ENCODE results near the gene DRD4. TPM values are rescaled to one million over a fixed set of nuclear protein-coding genes. Genes with fewer than 3 reads are reported as not detected.

DRD4 gene
- total RNA-seq, 2 experiments from 2014 or later, result 0.88 to 0.89 TPM

GRCh38 chr11:660681-661444 is 23.8 kb downstream of the DRD4 start:
- DNase-seq, result no peak
- H3K4me1 Mint-ChIP-seq (ENCODE audit: low read depth), result no peaks in the 10 kb centered on the region
- H3K36me3 Mint-ChIP-seq (ENCODE audit: low read depth), result peaks cover 5% of the 10 kb centered on the region
- POLR2A ChIA-PET, result interaction anchor here (1.2 kb wide), 1 partner anchor 35 kb away, joined by 5 read pairs; the partner anchor contains the start of gene TMEM80
- no peak overlapping the region for H3K27ac Mint-ChIP-seq
- CTCF ChIA-PET, result interaction anchor here (0.7 to 1.6 kb wide), 5 partner anchors 10 to 106 kb away, joined by 3 to 7 read pairs (median 3); no protein-coding TSS in a partner anchor
- ATAC-seq, result no peak
- TF ChIP-seq, protein P1, sequence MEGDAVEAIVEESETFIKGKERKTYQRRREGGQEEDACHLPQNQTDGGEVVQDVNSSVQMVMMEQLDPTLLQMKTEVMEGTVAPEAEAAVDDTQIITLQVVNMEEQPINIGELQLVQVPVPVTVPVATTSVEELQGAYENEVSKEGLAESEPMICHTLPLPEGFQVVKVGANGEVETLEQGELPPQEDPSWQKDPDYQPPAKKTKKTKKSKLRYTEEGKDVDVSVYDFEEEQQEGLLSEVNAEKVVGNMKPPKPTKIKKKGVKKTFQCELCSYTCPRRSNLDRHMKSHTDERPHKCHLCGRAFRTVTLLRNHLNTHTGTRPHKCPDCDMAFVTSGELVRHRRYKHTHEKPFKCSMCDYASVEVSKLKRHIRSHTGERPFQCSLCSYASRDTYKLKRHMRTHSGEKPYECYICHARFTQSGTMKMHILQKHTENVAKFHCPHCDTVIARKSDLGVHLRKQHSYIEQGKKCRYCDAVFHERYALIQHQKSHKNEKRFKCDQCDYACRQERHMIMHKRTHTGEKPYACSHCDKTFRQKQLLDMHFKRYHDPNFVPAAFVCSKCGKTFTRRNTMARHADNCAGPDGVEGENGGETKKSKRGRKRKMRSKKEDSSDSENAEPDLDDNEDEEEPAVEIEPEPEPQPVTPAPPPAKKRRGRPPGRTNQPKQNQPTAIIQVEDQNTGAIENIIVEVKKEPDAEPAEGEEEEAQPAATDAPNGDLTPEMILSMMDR (IDR thresholded peaks at IDR 0.05), result no peak
- H3K9me3 Mint-ChIP-seq, result no peaks in the 10 kb centered on the region
- intact Hi-C loops (cut with micrococcal nuclease), result no loop called here
- no peak overlapping the region for H3K4me3 Mint-ChIP-seq
- no peaks in the 10 kb centered on the region for H3K27me3 Mint-ChIP-seq

DNA sequence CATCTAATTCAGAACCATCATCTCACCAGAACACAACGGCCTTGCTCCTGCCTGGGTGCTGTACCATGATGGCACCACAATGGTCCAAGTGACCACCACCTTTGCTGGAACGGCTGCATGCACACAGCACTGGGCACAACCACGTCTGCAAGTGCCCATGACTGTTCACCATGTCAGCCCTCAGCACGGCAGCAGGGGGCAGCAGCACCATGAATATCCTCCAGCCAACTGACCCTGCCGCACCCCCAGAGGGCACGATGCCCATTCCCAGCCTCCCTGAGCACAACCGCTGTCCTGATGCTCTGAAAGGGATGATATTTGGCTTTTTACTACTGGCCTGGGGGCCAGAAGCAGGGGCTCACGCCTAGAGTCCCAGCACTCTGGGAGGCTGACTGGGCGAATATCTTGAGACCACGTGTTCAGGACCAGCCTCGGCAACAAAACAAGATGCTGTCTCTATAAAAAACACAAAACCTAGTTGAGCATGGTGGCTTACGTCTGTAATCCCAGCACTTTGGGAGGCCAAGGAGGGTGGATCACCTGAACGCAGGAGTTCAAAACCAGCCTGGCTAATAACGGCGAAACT is 25.7 kb downstream of the DRD4 start:
- ATAC-seq, result peak; percentile 80
- Mint-ChIP-seq H3K4me3 (no peak overlapping the region), H3K4me1 (ENCODE audit: low read depth) (no peaks in the 10 kb centered on the region), H3K27me3 (no peaks in the 10 kb centered on the region), H3K36me3 (ENCODE audit: low read depth) (peaks cover 8% of the 10 kb centered on the region), H3K9me3 (no peaks in the 10 kb centered on the region), H3K27ac (no peak overlapping the region)
- CTCF ChIA-PET, result interaction anchor here (0.6 to 1.4 kb wide), 10 partner anchors 11 to 86 kb away, joined by 3 to 6 read pairs (median 4); partner anchors contain the start of gene TMEM80
- peak; percentile 70 for DNase-seq
- POLR2A ChIA-PET, result no interaction called here
- intact Hi-C loops (cut with micrococcal nuclease), result loop anchor here (2.0 kb wide), 1 partner anchor 60 kb away; no protein-coding TSS in a partner anchor
- TF ChIP-seq, protein P1 (IDR thresholded peaks at IDR 0.05), result peak; percentile 83

DNA sequence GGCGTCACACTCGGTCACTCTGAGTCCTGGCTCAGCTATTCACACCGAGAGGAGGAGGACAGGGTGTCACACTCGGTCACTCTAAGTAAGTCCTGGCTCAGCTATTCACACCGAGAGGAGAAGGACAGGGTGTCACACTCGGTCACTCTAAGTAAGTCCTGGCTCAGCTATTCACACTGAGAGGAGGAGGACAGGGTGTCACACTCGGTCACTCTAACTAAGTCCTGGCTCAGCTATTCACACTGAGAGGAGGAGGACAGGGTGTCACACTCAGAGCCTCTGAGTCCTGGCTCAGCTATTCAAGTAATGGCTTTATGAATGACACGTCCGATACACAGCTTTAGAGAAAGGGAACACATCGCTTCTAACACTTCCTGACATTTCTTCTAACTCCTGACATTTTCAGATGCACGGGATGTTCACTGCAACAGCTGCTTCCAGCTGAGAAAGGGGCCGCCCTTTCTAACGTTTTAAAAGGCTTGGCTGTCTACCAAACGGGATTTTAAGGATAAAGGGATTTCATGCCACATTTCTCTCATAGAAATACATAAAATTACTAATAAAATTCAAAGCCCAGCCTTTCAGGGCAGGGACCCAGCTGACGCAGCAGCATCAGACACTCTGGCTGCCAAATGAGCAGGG is 28.1 kb downstream of the DRD4 start:
- Mint-ChIP-seq H3K27me3 (no peaks in the 10 kb centered on the region), H3K4me1 (ENCODE audit: low read depth) (no peaks in the 10 kb centered on the region), H3K36me3 (ENCODE audit: low read depth) (peaks cover 9% of the 10 kb centered on the region), H3K4me3 (no peak overlapping the region), H3K27ac (no peak overlapping the region), H3K9me3 (no peaks in the 10 kb centered on the region)
- TF ChIP-seq, protein P1 (IDR thresholded peaks at IDR 0.05), result no peak
- POLR2A ChIA-PET, result interaction anchor here (0.7 kb wide), 1 partner anchor 18 kb away, joined by 4 read pairs; no protein-coding TSS in a partner anchor
- intact Hi-C loops (cut with micrococcal nuclease), result no loop called here
- DNase-seq (no peak), ATAC-seq (no peak)
- CTCF ChIA-PET, result interaction anchor here (1.5 kb wide), 1 partner anchor 26 kb away, joined by 4 read pairs; no protein-coding TSS in a partner anchor

- Mint-ChIP-seq H3K36me3 (ENCODE audit: low read depth) (peaks cover 9% of the 10 kb centered on the region), H3K9me3 (no peaks in the 10 kb centered on the region), H3K27ac (no peak overlapping the region), H3K4me1 (ENCODE audit: low read depth) (no peaks in the 10 kb centered on the region), H3K4me3 (no peak overlapping the region), H3K27me3 (no peaks in the 10 kb centered on the region)
- TF ChIP-seq, protein P1 (IDR thresholded peaks at IDR 0.05), result no peak
- intact Hi-C loops (cut with micrococcal nuclease), result no loop called here
- ATAC-seq (no peak), DNase-seq (no peak)
- POLR2A ChIA-PET, result interaction anchor here (0.7 kb wide), 1 partner anchor 18 kb away, joined by 4 read pairs; no protein-coding TSS in a partner anchor
- CTCF ChIA-PET, result interaction anchor here (1.5 kb wide), 1 partner anchor 26 kb away, joined by 4 read pairs; no protein-coding TSS in a partner anchor
Measured at GRCh38 chr11:665704-666281, 28.7 kb downstream of the DRD4 start.

Data from activated CD8-positive, alpha-beta T cell treated with anti-CD3 and anti-CD28 coated beads for 36 hours (primary cell).